NCI-H2171 treated with DMSO at 0.1 percent for 48 hours (cell line): Measurements from ENCODE around the gene ATOH8.

Source experiments
- DNase-seq: peaks from one replicate; lab custom pipeline; 2025; lab: John Stamatoyannopoulos, UW

Gene ATOH8

GRCh38 chr2:85736456-85737355 lies 17.1 kb upstream of the ATOH8 start:
- no peak for DNase-seq

DNA sequence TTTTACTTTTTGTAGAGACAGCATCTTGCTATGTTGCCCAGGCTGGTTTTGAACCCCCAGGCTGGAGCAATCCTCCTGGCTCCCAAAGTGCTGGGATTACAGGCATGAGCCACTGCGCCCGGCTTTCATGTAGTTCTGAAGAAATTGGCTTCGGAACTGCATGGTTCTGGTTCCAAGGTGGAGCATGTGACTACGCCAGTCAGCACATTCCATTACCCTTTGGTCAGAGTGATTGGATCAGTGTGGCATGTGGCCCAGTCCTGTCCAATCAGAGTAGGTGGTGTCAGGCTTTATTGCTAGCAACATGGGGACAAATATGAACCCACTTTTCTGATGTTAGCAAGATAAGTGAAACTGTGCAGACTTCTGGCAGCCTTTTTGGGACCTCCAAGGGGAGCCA lies 16.3 kb upstream of the ATOH8 start:
- DNase-seq = no peak

- DNase-seq = peak; percentile 9
These were observed 15.8 kb upstream of the ATOH8 start for GRCh38 chr2:85737961-85738360.

DNA sequence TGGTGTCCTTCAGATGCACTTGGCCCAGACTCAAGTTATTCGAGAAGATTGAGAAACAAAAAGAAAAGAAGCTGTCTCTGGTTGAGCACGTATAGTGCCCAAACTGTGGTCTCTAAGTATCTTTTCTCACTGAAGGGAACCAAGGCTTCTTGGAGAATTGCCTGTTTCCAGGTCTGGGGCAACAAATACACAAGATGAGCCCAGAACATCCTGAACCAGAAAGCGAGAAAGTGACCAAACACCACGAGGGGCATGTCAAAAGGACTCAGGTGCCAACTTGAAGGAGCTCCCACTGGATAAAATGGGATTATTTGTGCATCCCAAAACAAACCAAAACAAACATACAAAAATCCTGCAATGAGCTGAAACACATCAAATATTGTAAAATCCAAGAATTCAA lies 13.6 kb upstream of the ATOH8 start:
- DNase-seq = no peak

GRCh38 chr2:85741211-85741832 lies 12.5 kb upstream of the ATOH8 start:
- DNase-seq = no peak

GRCh38 chr2:85741833-85742455 lies 11.8 kb upstream of the ATOH8 start:
- peak; percentile 93 for DNase-seq

GRCh38 chr2:85743304-85743978 lies 10.3 kb upstream of the ATOH8 start:
- DNase-seq = no peak

DNA sequence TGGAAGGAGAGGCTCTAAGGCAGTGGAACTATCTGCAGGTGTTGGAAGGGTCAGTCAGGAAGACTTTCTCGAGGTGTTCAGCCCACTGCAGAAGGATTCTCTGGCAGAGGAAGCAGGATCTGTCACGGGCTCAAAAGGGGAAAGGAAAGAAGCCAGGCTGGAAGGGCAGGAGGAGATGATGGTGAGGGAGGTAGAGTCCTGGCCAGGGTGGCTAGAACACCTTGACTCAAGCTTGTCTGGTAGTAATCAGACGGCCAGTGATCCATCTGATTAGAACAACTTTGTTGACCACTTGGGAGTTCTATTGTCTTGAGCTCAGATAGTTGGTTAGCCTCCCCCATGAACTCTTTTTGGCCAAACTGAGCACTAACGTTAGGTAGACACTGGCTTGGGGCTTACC lies 9.7 kb upstream of the ATOH8 start:
- DNase-seq = no peak

- peak; percentile 80 for DNase-seq
These were observed 8.8 kb upstream of the ATOH8 start for GRCh38 chr2:85744741-85745601.

DNA sequence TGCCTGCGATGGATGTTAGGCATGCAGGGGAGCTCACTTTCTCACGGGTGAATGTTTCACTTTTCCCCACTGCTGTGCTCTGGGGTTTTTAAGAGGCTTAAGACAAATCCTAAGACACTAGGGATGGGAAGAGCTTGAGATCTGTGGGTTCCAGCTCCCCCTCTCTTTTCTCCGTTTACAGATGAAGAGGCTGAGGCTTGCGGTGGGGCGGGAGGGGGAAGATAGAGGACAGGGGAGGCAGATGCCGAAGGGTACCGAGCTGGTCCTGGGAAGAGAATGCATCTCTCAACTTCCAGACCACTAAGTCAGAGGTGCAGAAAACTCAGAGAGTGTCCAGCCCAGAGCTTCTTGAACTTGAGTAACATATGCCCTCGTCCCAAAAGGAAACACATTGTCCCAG lies 8.2 kb upstream of the ATOH8 start:
- DNase-seq = no peak

- DNase-seq = no peak
These were observed 7.3 kb upstream of the ATOH8 start for GRCh38 chr2:85746321-85747004.

GRCh38 chr2:85747441-85747840 lies 6.3 kb upstream of the ATOH8 start:
- no peak for DNase-seq

DNA sequence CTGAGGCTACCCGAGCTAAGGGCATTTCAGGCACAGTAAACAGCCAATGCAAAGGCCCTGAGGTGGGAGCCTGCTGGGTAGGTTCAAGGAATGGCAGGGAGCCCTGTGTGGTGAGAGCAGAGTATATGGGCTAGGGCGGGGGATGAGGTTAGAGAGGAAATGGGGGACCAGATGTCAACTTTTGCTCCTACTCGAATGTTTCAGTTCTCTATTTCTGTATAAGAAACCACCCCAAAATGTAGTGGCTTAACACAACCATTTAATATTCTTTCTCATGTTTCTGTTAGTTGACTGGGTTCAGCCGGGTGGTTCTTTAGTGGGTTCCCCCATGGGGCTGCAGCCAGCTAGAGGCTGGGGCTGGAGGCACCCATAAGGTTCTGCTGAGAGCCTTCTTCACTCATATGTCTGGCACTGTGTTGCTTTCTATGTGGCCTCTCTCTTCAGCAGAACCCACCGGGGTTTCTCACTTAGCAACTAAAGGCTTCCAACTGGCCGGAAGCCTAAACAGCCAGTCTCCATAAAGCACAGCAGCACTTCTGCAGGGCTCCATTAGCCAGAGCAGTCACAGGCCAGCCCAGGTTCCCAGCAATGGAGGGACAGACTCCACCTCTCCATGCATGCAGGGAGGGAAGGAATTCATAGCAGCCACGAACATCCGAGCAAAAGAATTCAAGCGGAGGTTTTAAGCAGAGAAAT lies 5.6 kb upstream of the ATOH8 start:
- no peak for DNase-seq

DNA sequence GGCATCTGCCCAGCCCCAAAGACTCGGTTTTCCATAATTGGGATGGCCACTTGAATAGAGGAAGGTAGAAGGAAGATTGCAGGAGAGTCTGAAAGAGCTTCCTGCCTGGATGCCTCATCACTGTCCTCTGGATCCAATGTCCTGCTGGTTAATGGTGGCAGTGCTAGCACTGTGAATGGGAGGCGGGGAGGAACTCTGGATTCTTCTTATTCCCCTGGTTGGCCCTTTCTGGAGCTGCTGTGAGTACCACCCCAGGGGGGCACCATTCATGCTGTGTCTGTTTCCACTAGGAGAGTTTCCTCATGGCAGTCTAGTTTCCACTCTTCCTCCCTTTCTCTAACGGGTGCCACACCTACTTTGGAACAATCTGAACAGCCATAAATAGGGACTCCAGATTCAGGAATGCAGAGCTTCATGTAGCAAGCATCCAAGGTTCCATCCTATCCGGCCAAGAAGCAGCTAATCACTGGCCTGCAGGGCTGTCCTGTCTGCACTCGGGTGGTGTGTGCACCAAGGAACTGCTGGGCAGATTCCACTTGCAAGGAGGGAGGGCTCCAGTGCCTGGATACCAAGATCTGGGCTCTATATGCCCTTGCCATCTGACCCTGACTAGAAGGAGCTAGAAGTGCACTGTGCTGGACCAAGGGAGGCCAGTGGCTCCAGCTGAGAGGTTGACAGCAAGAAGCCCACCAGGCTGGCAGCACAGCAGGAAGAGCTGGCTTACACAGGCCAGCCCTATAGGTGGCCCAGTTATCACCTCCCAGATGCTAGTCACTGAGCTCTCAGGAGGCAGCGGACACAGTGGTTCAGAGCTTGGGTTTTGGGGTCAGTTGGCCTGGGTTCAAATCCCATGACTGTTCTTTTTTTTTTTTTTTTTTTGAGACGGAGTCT lies 4.6 kb upstream of the ATOH8 start:
- no peak for DNase-seq

DNA sequence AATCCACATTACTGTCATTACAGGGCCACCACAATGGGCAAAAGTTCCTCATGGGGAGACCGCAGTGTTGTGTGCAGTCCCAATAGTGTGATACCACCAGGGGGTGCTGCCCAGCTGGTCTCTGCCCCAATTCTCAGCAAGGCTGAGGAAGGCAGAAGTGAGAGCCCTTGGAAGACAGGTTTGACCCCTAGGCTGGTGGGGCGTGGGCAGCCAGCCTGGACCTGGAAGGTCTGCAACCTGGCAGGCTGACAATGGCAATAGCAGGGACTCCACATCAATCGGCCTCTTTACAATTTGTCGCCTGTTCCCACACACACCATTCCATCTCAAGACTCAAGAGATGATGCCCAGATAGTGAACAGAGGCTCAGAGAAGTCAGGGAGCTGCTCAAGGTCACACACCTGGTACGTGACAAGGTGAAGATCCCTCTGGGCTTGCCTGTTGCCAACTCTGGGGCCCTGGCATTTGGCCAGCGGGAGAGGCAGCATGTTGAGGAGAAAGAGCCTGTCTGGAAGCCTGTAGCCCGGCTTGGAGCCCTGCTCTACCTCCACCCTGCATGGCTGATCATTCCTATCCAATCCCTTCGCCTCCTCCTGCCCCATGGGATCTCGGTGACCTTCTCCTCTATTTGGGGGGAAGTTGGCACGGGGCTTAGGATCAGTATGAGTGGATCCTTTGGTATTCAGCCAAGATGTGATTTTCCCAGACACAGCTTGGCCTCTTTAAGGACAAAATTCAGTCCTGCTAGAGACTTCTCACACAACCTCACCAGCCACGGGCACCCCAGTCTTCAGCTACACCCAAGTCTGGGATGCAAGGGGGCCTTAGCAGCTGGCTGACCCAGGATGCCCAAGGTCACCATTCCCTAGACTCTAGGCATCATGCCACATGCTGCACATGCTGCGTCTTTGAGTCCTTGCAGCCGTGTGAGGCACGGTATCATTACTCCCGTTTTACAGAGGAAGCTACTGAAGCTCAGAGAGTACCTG lies 2.9 kb upstream of the ATOH8 start:
- peak; percentile 80 for DNase-seq

- DNase-seq = no peak
These were observed 2.2 kb upstream of the ATOH8 start for GRCh38 chr2:85751627-85752026.

DNA sequence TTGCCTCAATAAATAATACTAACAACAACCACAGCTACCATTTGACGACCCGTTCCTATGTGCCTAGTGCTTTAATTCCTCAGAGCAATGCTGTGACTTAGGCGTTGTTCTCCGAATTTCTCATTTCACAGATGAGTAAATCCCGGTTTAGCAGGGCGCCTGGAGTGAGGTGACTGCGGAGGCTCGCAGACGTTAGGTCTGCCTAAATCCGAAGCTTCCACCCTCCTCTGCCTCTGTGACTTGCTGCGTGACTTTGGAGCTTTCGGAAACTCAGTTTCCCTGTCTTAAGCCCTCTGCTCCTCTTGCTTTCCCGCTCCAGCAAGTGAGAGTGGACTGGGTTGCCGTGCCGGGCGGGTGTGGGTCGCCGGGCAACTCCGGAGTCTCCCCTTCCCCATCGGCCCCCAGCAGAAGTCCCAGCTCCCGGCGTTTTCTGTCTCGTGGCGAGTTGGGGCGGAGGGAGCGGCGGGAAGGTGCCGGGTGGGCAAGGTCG lies 711 bp upstream of the ATOH8 start:
- no peak for DNase-seq
